Measurements from ENCODE around the gene GRIP1. TPM values are rescaled to one million over a fixed set of nuclear protein-coding genes. Genes with fewer than 3 reads are reported as not detected.

GRIP1 gene
- total and polyA plus RNA-seq, 2 donors (not counting 1 experiment from before 2014, with no cell fraction given): 0.12 TPM; not detected in 1

DNA sequence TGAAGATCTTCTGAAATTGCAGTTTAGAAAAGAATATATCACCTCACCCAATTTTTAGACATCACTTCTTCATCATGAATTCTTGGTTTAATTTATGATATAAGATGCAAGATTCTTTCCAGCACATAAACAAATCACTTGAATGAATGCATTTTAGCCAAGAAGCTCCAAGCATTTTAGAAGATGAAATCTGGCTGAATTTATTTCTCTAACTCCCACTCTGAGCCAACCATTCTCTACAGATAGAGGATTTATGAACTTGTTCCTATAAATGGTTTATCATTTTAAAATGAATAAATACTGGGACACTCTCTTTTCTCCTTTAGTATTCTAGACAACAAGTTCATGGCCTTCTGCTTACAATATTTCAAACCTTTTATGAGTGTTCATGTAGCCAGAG, 71.7 kb downstream of the GRIP1 start:
- TF ChIP-seq, protein P1, sequence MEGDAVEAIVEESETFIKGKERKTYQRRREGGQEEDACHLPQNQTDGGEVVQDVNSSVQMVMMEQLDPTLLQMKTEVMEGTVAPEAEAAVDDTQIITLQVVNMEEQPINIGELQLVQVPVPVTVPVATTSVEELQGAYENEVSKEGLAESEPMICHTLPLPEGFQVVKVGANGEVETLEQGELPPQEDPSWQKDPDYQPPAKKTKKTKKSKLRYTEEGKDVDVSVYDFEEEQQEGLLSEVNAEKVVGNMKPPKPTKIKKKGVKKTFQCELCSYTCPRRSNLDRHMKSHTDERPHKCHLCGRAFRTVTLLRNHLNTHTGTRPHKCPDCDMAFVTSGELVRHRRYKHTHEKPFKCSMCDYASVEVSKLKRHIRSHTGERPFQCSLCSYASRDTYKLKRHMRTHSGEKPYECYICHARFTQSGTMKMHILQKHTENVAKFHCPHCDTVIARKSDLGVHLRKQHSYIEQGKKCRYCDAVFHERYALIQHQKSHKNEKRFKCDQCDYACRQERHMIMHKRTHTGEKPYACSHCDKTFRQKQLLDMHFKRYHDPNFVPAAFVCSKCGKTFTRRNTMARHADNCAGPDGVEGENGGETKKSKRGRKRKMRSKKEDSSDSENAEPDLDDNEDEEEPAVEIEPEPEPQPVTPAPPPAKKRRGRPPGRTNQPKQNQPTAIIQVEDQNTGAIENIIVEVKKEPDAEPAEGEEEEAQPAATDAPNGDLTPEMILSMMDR (conservative IDR thresholded peaks at IDR 0.05 in 1 of 2, IDR thresholded peaks at IDR 0.05 in 1 of 2; ENCODE audit: low read depth in 1 of 2, low read length in 2 of 2): no peak
- no peak for TF ChIP-seq EZH2 (IDR thresholded peaks at IDR 0.05; ENCODE audit: low read length, missing control alignments)
- H3K79me2 ChIP-seq (ENCODE audit: control insufficient read depth, insufficient read depth, low read length): no peaks in the 10 kb centered on the region
- DNase-seq (ENCODE audit: low read depth in 2 of 2): no peak
- H3K9ac ChIP-seq (ENCODE audit: insufficient read depth, low read length): no peak overlapping the region
- H3K36me3 ChIP-seq (ENCODE audit: control insufficient read depth, insufficient read depth, low read length): no peaks in the 10 kb centered on the region
- H3K27ac ChIP-seq (ENCODE audit: insufficient read depth, low read length): no peak overlapping the region
- H4K20me1 ChIP-seq (ENCODE audit: control insufficient read depth, extremely low read depth, insufficient read depth, low read length): no peaks in the 10 kb centered on the region
- H3K4me2 ChIP-seq (ENCODE audit: extremely low read depth, insufficient read depth, low read length): no peak overlapping the region
- no peak overlapping the region for H2AFZ ChIP-seq (ENCODE audit: low read length)
- no peaks in the 10 kb centered on the region for H3K9me3 ChIP-seq (ENCODE audit: control insufficient read depth, insufficient read depth, low read depth, low read length)
- no peaks in the 10 kb centered on the region for H3K27me3 ChIP-seq (ENCODE audit: control insufficient read depth, insufficient read depth, low read length)
- H3K4me1 ChIP-seq (ENCODE audit: control insufficient read depth, extremely low read depth, insufficient read depth, low read length): no peaks in the 10 kb centered on the region
- no peak overlapping the region for H3K4me3 ChIP-seq (replicated peaks in 1 of 4; ENCODE audit: control extremely low read depth in 1 of 4, insufficient read depth in 1 of 4, low read depth in 3 of 4, low read length in 4 of 4)

DNA sequence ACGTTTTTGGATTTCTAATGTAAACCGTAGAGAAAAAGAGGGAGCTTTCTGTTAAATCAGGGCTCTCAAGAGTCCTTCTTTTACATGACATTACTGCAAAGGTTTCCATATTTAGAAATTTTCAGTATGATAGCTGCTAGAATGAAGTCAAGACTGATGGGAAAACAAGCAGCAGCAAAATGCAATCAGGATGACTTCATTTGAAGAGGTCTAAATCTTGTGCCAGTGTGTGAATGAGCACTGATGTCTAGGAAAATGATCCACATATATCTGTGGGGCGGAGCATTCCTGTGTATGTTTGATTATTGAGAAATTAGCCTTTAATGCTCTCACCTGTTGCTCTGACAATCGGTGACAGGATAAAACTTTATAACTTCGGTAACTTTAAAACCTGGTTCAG, 73.6 kb downstream of the GRIP1 start:
- no peaks in the 10 kb centered on the region for H4K20me1 ChIP-seq (ENCODE audit: control insufficient read depth, extremely low read depth, insufficient read depth, low read length)
- TF ChIP-seq EZH2 (IDR thresholded peaks at IDR 0.05; ENCODE audit: low read length, missing control alignments): no peak
- TF ChIP-seq, protein P1 (conservative IDR thresholded peaks at IDR 0.05 in 1 of 2, IDR thresholded peaks at IDR 0.05 in 1 of 2; ENCODE audit: low read depth in 1 of 2, low read length in 2 of 2): no peak
- H3K36me3 ChIP-seq (ENCODE audit: control insufficient read depth, insufficient read depth, low read length): no peaks in the 10 kb centered on the region
- H3K27ac ChIP-seq (ENCODE audit: insufficient read depth, low read length): no peak overlapping the region
- H3K9ac ChIP-seq (ENCODE audit: insufficient read depth, low read length): no peak overlapping the region
- no peaks in the 10 kb centered on the region for H3K27me3 ChIP-seq (ENCODE audit: control insufficient read depth, insufficient read depth, low read length)
- H3K79me2 ChIP-seq (ENCODE audit: control insufficient read depth, insufficient read depth, low read length): no peaks in the 10 kb centered on the region
- H2AFZ ChIP-seq (ENCODE audit: low read length): no peak overlapping the region
- H3K4me3 ChIP-seq (replicated peaks in 1 of 4; ENCODE audit: control extremely low read depth in 1 of 4, insufficient read depth in 1 of 4, low read depth in 3 of 4, low read length in 4 of 4): no peak overlapping the region
- no peak for DNase-seq (ENCODE audit: low read depth in 2 of 2)
- no peaks in the 10 kb centered on the region for H3K9me3 ChIP-seq (ENCODE audit: control insufficient read depth, insufficient read depth, low read depth, low read length)
- no peaks in the 10 kb centered on the region for H3K4me1 ChIP-seq (ENCODE audit: control insufficient read depth, extremely low read depth, insufficient read depth, low read length)
- no peak overlapping the region for H3K4me2 ChIP-seq (ENCODE audit: extremely low read depth, insufficient read depth, low read length)

- no peaks in the 10 kb centered on the region for H3K36me3 ChIP-seq (ENCODE audit: control insufficient read depth, insufficient read depth, low read length)
- no peaks in the 10 kb centered on the region for H3K79me2 ChIP-seq (ENCODE audit: control insufficient read depth, insufficient read depth, low read length)
- H3K9me3 ChIP-seq (ENCODE audit: control insufficient read depth, insufficient read depth, low read depth, low read length): no peaks in the 10 kb centered on the region
- no peaks in the 10 kb centered on the region for H4K20me1 ChIP-seq (ENCODE audit: control insufficient read depth, extremely low read depth, insufficient read depth, low read length)
- no peaks in the 10 kb centered on the region for H3K27me3 ChIP-seq (ENCODE audit: control insufficient read depth, insufficient read depth, low read length)
- no peaks in the 10 kb centered on the region for H3K4me1 ChIP-seq (ENCODE audit: control insufficient read depth, extremely low read depth, insufficient read depth, low read length)
- no peak overlapping the region for H3K4me3 ChIP-seq (replicated peaks in 1 of 4; ENCODE audit: control extremely low read depth in 1 of 4, insufficient read depth in 1 of 4, low read depth in 3 of 4, low read length in 4 of 4)
- no peak overlapping the region for H3K4me2 ChIP-seq (ENCODE audit: extremely low read depth, insufficient read depth, low read length)
- no peak overlapping the region for H3K9ac ChIP-seq (ENCODE audit: insufficient read depth, low read length)
- no peak for DNase-seq (ENCODE audit: low read depth in 2 of 2)
- H3K27ac ChIP-seq (ENCODE audit: insufficient read depth, low read length): no peak overlapping the region
- H2AFZ ChIP-seq (ENCODE audit: low read length): no peak overlapping the region
- TF ChIP-seq, protein P1 (conservative IDR thresholded peaks at IDR 0.05 in 1 of 2, IDR thresholded peaks at IDR 0.05 in 1 of 2; ENCODE audit: low read depth in 1 of 2, low read length in 2 of 2): no peak
- TF ChIP-seq EZH2 (IDR thresholded peaks at IDR 0.05; ENCODE audit: low read length, missing control alignments): no peak
Observed at GRCh38 chr12:66603981-66604479, 74.8 kb downstream of the GRIP1 start.
